HG02798 (cell line): Measurements from ENCODE around the gene ABCG4.
"Not testable (repeated sequence)": the region's sequence is repeated elsewhere in the genome, so short reads cannot be mapped to it uniquely, and the experiment has no call there.

Experiments
- ATAC-seq: cut with Tn5 transposase; IDR thresholded peaks from one replicate; pipeline ENCODE4 v1.9.1; 2021; ENCODE audit warnings: mild to moderate bottlenecking; ENCODE audit not compliant: unreplicated experiment, poor library complexity

Gene ABCG4

DNA sequence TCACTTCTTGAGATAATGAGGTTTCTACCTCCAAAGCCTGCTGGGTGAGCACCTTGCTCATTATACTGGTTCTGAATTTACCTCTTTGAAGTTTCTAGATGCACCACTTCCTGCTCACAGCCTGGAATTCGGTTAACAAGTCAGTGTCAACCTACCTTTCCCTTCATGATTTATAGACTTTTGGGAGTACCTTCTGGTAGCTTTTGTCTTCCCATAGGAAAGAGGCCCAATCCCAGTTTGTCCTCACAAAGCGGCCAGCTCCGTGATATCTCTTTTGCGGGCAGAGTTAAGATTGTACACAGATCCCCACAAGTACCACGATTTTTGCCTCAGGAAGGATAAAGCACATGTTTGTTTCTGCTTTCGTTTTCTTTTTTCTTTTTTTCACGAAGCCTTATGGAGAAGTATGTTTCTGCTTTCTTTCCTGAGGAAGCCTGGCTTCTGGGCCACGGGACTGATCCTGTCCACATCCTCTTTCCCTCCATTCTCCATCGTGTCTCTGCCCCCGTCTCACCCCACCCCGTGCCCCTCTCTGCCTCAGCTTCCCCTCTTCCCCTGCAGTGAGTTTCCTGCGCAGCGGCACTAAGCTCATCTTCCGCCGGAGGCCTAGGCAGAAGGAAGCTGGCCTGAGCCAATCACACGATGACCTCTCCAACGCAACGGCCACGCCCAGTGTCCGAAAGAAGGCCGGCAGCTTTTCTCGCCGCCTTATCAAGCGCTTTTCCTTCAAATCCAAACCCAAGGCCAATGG, 33.2 kb upstream of the ABCG4 start:
- ATAC-seq = no peak

DNA sequence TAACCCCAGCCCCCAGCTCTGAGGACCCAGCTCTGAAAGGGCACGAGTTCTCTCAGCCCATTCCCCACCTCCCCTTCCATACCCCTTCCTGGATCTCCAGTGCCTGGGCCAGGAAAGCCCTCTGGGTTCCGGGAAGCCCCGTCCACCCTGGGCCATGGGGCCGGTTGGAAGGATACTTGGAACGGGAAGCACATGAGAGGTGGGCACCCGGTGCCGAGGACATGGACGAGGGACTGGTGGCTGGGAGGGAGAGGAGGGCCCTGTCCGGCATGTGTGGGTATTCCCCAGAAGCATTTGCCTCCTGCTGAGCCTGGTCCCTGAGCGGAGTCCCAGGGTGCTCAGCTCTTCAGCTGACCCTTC, 32.6 kb upstream of the ABCG4 start:
- ATAC-seq = no peak

DNA sequence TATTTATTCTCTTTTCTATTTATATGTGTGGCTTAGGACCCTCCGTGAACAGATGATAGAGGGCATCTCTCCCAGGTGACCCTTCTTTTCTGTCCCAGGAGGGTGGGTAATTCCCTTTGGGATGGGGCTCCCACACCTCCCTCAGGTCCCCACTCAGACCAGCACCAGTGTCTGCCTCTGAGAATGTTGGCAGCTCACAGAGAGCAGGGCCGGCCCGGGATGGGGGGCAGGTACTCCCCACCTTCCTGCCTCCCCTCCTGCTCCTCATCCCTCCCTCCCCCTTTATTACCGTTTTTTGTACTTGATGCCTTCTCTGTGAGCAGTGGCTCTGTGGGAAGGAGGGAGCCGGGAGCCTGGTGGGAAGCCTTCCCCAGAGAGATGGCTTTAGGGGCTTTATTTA, 32.3 kb upstream of the ABCG4 start:
- ATAC-seq = no peak

DNA sequence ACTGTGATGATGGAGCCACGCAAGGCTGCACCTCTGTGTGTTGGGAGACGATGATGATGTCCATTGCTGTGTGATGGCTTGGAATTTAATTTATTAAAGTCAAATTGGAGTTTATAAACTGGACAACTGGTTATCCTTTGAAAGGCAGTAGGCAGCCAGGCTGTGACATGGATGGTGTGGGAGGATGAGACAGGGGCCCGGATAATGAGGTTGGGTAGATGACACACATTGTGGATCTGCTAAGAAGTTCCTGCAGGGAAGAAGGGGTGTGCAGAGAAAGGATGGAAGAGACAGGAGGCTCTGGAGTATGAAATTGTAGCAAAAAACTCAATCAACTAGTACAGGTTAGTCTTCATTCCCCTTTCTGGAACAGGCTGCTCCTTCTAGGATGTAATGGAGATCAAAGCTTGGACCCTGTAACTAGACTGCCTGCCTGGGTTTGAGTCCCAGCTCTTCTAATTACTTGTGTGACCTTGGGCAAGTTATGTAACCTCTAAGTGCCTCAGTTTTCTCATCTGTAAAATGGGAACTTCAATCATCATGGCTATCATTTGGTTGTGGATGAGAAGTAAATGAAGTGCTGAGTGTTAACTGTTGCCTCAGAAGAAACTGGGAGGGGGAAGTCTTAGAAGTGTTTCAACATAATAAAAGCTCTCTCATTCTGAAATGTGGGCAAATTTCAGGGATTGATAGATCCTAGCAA, 31.7 kb upstream of the ABCG4 start:
- ATAC-seq = no peak

DNA sequence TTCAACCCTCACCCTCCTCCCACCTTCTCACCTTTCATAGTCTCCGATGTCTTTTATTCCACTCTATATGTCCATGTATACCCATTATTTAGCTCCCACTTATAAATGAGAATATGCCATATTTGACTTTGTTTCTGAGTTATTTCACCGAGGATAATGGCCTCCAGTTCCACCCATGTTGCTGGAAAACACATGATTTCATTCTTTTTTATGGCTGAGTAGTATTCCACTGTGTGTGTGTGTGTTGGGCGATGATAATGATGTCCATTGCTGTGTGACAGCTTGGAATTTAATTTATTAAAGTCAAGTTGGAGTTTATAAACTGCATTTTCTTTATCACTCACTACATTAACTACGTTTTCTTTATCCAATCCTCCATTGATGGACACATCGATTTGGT, 30.6 kb upstream of the ABCG4 start:
- no peak for ATAC-seq

DNA sequence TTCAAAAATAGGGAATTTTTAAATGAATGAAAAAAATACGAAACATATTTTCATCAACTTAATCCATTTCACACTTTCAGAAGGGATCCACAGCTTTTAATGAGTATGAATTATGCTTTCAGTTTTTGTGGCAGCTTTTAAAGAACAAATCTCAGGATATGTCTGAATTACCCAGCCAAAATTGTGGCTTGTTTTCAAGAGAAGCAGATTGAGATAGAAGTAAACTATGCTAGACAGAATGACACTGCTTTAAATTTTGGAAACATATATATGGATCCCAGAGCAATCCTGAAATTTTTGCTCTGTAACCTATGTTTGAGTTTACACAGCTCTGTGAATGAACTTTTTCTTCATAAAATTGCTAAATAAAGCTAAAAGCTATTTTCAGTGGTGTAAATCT, 29.9 kb upstream of the ABCG4 start:
- no peak for ATAC-seq

DNA sequence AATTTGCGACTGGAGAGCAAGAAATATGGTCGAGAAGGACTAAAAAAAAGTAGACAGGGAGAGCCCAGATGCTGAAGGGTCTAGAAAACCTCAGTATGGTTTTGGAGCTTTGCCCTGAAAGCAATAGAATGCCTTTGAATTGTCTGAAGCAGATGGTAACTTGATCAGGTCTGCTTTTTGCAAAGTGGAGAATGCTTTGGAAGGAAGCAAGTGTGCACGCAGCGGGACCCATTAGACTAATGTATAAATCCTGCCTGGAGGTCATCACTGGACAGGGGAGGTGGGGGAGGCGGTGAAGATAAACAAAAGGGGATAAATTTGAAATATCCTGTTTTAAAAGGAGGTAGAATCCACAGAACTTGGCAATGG, 28.2 kb upstream of the ABCG4 start:
- no peak for ATAC-seq

DNA sequence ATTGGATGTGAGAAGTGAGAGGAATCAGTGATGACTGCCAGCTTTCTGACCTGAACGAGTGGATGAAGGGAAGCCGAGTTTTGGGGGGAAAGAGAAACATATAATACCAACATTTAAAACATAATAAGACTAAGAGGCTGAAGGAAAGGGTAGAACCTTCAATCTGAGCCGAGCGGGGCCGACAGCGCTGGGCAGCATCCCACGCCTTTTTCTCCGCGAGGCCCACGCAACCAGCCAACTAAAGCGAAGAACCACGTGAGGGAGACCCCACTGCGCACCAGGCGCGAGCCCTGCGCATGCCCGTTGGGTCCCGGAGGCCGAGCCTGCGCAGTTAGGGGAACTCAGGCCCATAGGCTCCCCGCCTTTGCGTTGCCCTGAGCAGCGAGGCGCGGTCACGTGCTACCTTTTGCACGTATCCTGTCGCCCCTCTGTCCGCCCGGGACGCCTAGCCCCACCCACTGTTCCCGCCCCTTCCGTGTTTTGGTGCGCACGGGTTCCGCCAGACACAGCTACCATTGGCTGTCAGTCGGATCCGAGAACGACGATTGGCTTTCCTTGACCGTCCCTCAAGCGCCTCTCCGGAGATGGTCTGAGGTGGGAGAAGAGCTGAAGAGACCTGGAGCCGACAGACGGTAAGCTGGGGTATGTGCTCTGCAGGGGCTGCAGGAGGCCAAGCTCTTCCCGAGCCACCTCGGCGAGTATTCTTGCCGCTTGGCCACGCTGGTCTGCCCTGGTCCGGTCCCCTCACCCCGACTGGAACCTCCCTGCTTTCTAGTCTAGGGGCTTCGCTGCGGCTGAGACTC, 27.6 kb upstream of the ABCG4 start, which contains the start of gene HINFP:
TSS of gene HINFP (plus strand) at position 573 of the 803 bp plus-strand sequence. CDS start 5,365 bp downstream, outside the sequence.
- ATAC-seq = peak; percentile 98

DNA sequence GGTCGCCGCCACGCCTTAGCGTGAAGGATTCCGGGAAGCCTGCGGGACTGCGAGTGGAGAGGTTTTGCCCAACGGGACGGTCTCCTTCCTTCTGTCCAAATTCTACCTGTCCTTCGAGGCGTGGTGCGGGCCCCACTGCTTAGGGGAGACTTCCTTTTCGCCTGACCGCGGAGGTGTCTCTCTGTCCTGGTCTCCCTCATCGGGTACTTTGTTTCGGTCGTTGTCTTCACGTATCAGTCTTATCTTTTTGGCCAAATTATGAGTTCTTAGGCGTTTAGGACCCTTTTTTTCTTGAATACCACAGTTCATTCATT, 27.1 kb upstream of the ABCG4 start:
- no peak for ATAC-seq

DNA sequence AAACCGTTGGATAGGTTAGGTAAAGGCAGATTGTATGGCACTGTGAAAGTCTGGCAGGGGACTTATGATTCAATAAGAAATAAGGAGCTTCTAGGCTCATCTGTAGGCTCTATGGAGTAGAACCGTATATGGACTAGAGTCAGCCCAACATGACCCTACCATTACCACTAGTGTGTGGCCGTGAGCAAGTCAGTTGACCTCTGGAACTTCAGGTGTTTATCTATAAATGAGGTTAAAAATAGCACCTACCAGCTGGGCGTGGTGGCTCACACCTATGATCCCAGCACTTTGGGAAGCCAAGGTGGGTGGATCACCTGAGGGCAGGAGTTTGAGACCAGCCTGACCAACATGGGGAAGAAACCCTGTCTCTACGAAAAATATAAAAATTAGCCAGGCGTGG, 23.0 kb upstream of the ABCG4 start:
- ATAC-seq = no peak

DNA sequence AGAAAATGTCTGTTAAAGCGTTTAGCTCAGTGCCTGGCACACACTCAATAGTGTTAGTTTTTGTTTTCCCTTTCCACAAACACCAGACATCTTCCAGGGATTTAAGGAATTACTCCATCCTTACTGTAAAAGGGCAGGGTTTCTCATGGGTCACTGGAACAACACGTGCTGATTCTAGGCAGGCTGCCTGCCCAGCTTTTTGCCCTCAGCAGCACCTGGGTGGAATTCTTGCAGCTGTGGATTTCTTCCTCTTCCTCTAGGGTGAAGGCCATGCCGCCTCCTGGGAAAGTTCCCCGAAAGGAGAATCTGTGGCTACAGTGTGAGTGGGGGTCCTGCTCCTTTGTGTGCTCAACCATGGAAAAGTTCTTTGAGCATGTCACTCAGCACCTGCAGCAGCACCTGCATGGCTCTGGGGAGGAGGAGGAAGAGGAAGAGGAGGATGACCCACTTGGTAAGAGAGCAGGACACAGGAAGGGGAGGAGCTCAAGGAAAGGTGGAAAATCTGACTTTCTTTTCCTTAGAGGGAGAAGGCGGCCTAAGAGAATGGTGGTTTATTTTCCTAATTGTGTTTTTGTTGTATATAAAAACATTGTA, 22.1 kb upstream of the ABCG4 start:
- ATAC-seq = no peak

DNA sequence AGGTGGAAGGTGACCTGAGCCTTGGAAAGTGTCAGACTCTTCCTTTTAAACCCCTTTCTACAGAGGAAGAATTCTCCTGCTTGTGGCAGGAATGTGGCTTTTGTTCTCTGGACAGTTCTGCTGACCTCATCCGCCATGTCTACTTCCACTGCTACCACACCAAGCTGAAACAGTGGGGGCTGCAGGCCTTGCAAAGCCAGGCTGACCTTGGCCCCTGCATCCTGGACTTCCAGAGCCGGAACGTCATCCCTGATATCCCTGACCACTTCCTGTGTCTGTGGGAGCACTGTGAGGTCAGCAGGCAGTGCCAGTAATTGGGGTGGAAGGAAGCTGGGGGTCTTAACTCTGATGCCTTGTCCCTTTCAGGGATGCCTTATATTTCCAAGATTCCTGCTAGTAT, 18.2 kb upstream of the ABCG4 start:
- ATAC-seq = no peak

DNA sequence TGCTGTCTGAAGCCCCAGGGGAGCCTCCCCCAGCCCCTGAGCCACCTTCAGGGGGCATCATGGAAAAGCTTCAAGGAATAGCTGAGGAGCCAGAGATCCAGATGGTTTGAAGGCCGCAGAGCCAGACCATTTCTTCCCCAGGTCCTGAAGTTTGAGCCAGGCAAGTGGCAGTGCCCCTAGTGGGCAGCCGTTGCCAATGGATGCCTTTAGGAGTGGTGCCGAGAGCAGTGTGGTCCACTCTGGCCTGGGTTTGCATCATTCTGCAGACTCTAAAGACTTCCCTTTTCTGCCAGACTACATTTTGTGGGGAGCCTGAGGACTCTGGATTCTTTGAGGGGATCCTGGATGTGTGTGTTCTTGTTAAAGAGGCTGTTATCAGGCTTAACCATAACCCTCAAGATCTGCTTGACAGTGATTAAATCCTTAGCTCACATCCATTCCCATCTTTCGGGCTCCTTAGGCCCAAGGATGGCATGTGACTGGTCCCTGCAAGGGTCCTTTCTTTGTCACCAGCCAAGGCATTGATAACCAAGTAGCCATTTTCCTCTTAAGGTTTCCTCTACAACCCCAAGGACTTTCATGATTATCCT, 14.4 kb upstream of the ABCG4 start:
- no peak for ATAC-seq

DNA sequence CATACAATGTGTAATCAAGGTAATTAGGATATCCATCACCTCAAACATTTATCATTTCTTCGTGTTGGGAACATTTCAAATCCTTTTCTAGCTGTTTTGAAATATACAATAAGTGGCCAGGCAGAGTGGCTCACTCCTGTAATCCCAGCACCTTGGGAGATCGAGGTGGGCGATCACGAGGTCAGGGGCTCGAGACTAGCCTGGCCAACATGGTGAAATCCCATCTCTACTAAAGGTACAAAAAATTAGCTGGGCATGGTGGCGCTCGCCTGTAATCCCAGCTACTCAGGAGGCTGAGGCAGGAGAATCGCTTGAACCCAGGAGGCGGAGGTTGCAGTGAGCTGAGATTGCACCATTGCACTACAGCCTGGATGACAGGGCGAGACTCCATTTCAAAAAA, 9.6 kb upstream of the ABCG4 start:
- ATAC-seq = not testable (repeated sequence)

DNA sequence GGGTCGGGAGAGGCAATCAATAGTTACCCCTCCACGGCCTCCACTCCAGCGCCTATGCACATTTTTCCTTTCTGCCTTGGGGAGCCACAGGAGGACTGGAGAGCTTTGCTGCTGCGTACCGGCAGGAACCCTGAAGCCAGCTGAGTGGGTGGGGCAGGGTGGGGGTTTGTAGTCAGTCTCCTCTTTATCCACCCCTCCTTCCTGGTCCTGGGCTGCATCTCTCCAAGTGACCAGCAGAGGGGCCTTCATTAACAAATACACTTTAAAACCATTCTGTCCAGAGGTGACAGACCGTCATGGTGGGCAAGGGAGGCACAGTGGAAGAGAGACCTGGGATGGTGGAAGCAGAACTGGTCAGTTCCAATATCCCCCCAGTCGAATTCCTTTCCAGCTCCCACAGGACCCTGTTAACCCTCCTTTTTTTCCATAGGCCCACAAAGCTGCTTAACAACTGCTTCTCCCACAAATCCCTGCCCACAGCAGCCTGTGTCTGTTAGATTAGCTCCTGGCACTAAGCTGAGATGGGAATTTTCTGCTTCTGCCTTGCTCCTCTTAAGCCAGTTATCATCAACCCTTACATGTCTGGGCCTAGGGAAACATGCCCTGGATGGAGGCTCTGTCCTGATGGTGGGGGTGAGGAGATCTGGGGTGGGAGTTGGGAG, 3.9 kb upstream of the ABCG4 start:
- ATAC-seq = no peak

DNA sequence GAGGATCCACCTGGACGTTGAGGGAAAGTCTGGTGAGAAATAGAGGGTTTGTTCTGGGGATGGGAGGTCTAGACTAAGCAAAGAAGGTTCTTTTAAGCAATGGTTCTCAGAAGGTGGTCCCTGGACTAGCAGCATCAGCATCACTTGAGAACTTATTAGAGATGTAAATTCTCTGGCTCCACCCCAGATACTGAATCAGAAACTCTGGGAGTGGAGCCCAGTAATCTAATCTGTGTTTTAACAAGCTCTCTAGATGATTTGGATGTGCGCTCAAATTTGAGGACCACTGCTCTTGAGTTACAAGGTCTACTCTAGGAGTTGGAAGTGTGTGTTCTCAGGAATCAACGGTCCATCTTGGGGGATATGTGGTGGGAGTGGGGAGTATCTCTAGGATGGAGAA, 3.3 kb upstream of the ABCG4 start:
- ATAC-seq = no peak

DNA sequence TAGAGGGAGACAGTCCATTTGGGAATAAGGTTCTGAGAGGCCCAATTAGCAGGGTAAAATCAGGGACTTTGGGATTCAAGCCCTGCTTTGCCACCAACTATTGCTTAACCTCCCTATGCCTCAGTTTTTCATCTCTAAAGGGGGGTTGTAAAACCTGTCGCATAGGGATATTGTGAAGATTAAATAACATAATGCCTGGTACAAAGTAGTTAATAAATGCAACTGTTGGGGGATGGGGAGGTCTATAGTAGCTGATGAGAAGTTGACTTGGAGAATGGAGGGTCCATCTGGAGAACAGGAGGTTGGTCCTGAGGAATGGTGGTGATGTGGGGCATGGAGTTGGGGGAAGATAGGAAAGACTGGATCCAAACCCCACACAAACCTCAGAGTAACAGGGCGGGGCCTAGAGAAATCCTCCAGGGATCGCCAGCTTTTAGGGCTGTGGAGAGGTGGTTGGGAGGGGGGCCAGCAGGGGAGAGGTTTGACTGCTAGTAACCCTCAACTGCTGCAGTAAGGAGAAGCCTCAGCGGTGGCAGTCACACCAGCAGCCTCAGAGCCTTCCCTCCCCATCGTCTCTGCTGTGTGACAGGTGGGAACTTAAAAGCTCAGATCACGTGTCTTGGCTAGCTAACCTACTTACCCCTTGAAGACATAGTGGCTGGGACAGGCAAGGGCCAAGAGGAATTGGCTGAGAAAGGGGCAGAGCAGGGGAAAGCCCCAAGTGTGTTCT, 1.1 kb upstream of the ABCG4 start:
- no peak for ATAC-seq

DNA sequence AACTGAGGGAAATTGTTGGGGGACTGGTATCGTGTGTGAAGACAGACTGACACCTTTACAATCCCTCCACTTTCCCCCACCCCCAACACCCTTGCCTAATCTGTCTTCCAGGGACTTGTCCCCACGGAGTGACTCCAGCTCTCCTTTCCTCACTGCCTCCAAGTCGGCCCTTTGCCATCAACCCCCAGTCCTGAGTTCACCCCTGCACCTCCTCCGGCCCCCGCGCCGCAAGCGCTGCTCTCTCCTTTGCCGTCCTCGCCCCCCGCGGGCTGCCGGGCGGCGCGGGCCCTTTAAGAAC, 183 bp upstream of the ABCG4 start:
- no peak for ATAC-seq

DNA sequence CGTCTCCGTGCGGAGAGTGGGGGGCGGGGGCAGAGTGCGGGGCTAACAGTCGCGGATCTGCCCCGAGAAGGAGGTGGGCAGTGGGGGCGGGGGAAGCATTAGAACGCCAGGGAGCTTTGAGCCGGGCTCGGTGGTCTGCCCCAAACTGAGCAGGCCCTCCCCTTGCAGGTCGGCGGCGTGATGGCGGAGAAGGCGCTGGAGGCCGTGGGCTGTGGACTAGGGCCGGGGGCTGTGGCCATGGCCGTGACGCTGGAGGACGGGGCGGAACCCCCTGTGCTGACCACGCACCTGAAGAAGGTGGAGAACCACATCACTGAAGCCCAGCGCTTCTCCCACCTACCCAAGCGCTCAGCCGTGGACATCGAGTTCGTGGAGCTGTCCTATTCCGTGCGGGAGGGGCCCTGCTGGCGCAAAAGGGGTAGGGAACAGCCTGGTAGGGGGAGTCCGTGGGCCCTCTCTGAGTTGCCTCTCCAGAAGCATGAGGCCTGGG, 979 bp downstream of the ABCG4 start:
- no peak for ATAC-seq

DNA sequence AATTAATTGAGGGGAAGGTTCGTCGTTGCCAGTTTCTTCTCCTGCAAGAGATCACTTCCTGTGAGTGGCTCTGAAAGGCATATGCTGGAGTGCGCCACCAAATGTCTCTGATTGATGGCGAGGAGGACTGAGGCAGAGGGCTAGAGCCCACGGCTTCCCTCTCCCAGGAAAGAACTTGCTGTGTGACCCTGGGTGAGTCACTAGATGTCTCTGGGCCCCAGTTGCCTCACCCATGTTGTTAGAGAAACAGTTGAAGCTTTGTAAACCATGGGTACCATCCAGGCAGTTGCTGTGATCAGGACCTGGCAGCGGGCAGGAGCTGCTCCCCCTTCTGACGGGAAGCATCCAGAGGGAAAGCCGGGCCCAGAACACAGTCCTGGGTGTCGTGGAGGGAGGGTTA, 3.2 kb downstream of the ABCG4 start:
- ATAC-seq = no peak
